Keratinocyte (primary cell): Measurements from ENCODE around the gene CADM3. TPM values are rescaled to one million over a fixed set of nuclear protein-coding genes. Genes with fewer than 3 reads are reported as not detected.

Experiments
- DNase-seq: peaks from one replicate; pipeline ENCODE4 v3.0.0-alpha.2; 2011; ENCODE audit warnings: low read depth, missing footprints, low spot score
- FAIRE-seq: peaks from 2 replicates; lab custom pipeline; 2011; peaks lifted over from hg19 to GRCh38; lab: Jason Lieb, UNC
- H2AFZ ChIP-seq: 2 replicates; pipeline ENCODE4 v1.6.0; 2012; ENCODE audit warnings: low read length, control low read depth, inconsistent platforms; ENCODE audit not compliant: control insufficient read depth
- H3K27ac ChIP-seq: 2 replicates; pipeline ENCODE4 v1.5.1; 2011; ENCODE audit warnings: low read length; ENCODE audit not compliant: control insufficient read depth, insufficient read depth
- H3K27me3 ChIP-seq: 3 replicates; pipeline ENCODE4 v1.6.0; 2011; ENCODE audit warnings: low read length; ENCODE audit not compliant: control insufficient read depth, insufficient read depth; ENCODE audit errors: extremely low read depth
- H3K36me3 ChIP-seq, 2 experiments: 2 replicates in 1 of 2; 3 replicates in 1 of 2; pipeline ENCODE4 v1.5.1; 2011; ENCODE audit warnings: low read length in 2 of 2, mild to moderate bottlenecking in 1 of 2; ENCODE audit not compliant: control insufficient read depth in 2 of 2, insufficient read depth in 2 of 2; ENCODE audit errors: extremely low read depth in 1 of 2
- H3K4me1 ChIP-seq: 3 replicates; pipeline ENCODE4 v1.5.1; 2011; ENCODE audit warnings: low read length; ENCODE audit not compliant: control insufficient read depth, insufficient read depth; ENCODE audit errors: extremely low read depth
- H3K4me2 ChIP-seq: 3 replicates; pipeline ENCODE4 v1.6.0; 2011; ENCODE audit warnings: low read depth, low read length; ENCODE audit not compliant: control insufficient read depth, insufficient read depth; ENCODE audit errors: extremely low read depth
- H3K4me3 ChIP-seq, 3 experiments: fragments of 200-600 bp in 1 of 3; sonication (generic) in 1 of 3; 2 replicates in 2 of 3; 3 replicates in 1 of 3; pipeline ENCODE4 v1.5.1; 2011 to 2016; ENCODE audit warnings: low read length in 3 of 3, mild to moderate bottlenecking in 3 of 3, control low read depth in 2 of 3, inconsistent platforms in 1 of 3, low read depth in 1 of 3, mixed read lengths in 1 of 3, mixed run types in 1 of 3, moderate library complexity in 1 of 3; ENCODE audit not compliant: control insufficient read depth in 2 of 3, insufficient read depth in 2 of 3; ENCODE audit errors: extremely low read depth in 1 of 3
- H3K79me2 ChIP-seq: 2 replicates; pipeline ENCODE4 v1.6.0; 2012; ENCODE audit warnings: low read length; ENCODE audit not compliant: control insufficient read depth, insufficient read depth
- H3K9ac ChIP-seq: 3 replicates; pipeline ENCODE4 v1.6.0; 2011; ENCODE audit warnings: low read length; ENCODE audit not compliant: control insufficient read depth, insufficient read depth; ENCODE audit errors: extremely low read depth
- H3K9me1 ChIP-seq: 3 replicates; pipeline ENCODE4 v1.6.0; 2011; ENCODE audit warnings: low read length; ENCODE audit not compliant: control insufficient read depth, insufficient read depth; ENCODE audit errors: extremely low read depth
- H3K9me3 ChIP-seq: 2 replicates; pipeline ENCODE4 v1.5.1; 2012; ENCODE audit warnings: low read depth, low read length; ENCODE audit not compliant: control insufficient read depth
- H4K20me1 ChIP-seq: 3 replicates; pipeline ENCODE4 v1.6.0; 2011; ENCODE audit warnings: low read length; ENCODE audit not compliant: control insufficient read depth, insufficient read depth; ENCODE audit errors: extremely low read depth
- EZH2 ChIP-seq: IDR thresholded peaks from one replicate; pipeline ENCODE4 v1.6.1; 2012; ENCODE audit warnings: inconsistent platforms, mild to moderate bottlenecking, low read length, moderate library complexity
- dilution Hi-C: fragments of 300-500 bp; cut with MboI; formaldehyde crosslinking; loops from one replicate; pipeline ENCODE4 v1.7.0; 2020; ENCODE audit warnings: low sequenced_read_pairs; ENCODE audit not compliant: extremely low pct_ligation_motif_present
- polyA plus RNA-seq, 5 experiments: library from polyadenylated mRNA; depleted of rRNA in 3 of 5; stranded (reverse) in 3 of 5; stranded (forward) in 1 of 5; unstranded in 1 of 5; fragments of >200 nt; gene quantifications; 1 replicate in 1 of 5; 2 replicates in 3 of 5; 3 replicates in 1 of 5; pipeline versions ENCODE4 v1.2.1 to v1.2.3, GENCODE V29; 2011 to 2012; ENCODE audit warnings: missing spikeins in 2 of 5, low read depth in 1 of 5, low replicate concordance in 1 of 5
- TF ChIP-seq, protein P1 (sequence below), 3 experiments: IDR thresholded peaks in 1 of 3; conservative IDR thresholded peaks in 1 of 3; optimal IDR thresholded peaks in 1 of 3; 2 replicates in 2 of 3; 3 replicates in 1 of 3; pipeline versions ENCODE3 to v1.5.1; 2011; ENCODE audit warnings: low read length in 3 of 3, mild to moderate bottlenecking in 3 of 3, moderate library complexity in 2 of 3, control low read depth in 1 of 3, inconsistent platforms in 1 of 3; ENCODE audit not compliant: insufficient read depth in 2 of 3; ENCODE audit errors: extremely low read depth in 1 of 3

The CADM3 gene
- polyA plus RNA-seq, 1 donor (not counting 4 experiments of a cell fraction or from before 2014, with no cell fraction given) = not detected

DNA sequence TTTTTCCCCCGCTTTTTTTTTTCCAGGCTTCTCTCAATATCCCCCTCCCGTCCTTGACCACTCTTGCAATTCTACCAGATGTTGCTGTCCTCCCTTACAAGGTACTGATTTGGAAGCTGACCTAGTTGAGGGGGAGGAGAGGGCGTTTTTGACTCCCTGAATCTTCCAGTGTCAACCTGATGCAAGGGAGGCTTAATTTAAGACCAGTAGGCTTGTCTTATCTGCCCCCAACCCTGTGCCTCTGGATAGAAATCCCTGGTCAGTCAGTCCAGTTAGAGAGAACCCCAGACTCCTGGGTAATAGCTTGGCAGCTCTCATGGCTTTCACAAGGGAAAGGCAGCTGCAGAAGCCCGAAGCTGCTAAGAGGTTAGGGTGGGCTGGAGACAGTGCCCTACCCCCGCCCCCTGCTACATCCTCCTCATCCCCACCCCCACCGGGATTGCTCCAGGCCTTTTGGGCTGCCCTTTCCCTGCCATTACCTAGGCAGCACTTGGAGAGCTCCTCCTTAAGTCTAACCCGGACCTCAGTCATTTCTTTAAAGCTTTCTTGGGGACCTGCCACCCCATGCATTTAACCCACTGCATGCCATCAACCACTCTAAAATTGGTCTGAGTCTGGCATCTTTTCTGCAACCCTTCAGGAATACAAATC lies 36.9 kb downstream of the CADM3 start:
- Histone ChIP-seq H3K9me1 (no peaks in the 10 kb centered on the region), H4K20me1 (no peaks in the 10 kb centered on the region), H3K4me2 (no peak overlapping the region), H3K36me3 (no peaks in the 10 kb centered on the region), H3K79me2 (no peaks in the 10 kb centered on the region), H3K27me3 (peaks cover 21% of the 10 kb centered on the region), H3K9me3 (no peaks in the 10 kb centered on the region), H3K27ac (no peak overlapping the region), H3K4me1 (no peaks in the 10 kb centered on the region), H2AFZ (no peak overlapping the region), H3K4me3 (no peak overlapping the region), H3K9ac (no peak overlapping the region)
- TF ChIP-seq, protein P1, sequence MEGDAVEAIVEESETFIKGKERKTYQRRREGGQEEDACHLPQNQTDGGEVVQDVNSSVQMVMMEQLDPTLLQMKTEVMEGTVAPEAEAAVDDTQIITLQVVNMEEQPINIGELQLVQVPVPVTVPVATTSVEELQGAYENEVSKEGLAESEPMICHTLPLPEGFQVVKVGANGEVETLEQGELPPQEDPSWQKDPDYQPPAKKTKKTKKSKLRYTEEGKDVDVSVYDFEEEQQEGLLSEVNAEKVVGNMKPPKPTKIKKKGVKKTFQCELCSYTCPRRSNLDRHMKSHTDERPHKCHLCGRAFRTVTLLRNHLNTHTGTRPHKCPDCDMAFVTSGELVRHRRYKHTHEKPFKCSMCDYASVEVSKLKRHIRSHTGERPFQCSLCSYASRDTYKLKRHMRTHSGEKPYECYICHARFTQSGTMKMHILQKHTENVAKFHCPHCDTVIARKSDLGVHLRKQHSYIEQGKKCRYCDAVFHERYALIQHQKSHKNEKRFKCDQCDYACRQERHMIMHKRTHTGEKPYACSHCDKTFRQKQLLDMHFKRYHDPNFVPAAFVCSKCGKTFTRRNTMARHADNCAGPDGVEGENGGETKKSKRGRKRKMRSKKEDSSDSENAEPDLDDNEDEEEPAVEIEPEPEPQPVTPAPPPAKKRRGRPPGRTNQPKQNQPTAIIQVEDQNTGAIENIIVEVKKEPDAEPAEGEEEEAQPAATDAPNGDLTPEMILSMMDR (optimal IDR thresholded peaks at IDR 0.05 in 1 of 3, IDR thresholded peaks at IDR 0.05 in 1 of 3, conservative IDR thresholded peaks at IDR 0.05 in 1 of 3; ENCODE audit: extremely low read depth in 1 of 3, insufficient read depth in 2 of 3, low read length in 3 of 3) = no peak
- TF ChIP-seq EZH2 = no peak
- no peak for FAIRE-seq
- DNase-seq = no peak
- dilution Hi-C loops = no loop called here

DNA sequence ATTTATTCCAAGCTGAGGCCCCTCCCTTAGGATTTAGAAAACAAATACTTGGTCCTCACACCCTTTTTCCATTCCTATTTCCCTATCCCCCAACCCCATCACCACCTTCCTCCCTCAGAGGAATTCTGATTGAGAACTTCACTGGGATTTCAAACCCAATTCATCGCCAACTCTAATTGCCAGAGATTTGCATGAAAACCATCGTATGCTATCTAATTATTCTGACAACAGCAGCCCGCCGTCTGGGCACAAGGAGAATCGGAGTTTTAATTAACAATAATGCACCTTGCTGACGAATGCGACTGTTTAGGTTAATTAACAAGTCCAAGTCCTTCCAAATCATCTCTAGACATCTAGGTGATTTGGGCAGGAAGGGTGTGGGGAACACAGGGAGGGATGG lies 37.6 kb downstream of the CADM3 start:
- Histone ChIP-seq H3K79me2 (no peaks in the 10 kb centered on the region), H3K4me3 (no peak overlapping the region), H3K36me3 (no peaks in the 10 kb centered on the region), H4K20me1 (no peaks in the 10 kb centered on the region), H3K4me1 (no peaks in the 10 kb centered on the region), H2AFZ (no peak overlapping the region), H3K9ac (no peak overlapping the region), H3K9me1 (no peaks in the 10 kb centered on the region), H3K27me3 (peaks cover 21% of the 10 kb centered on the region), H3K9me3 (no peaks in the 10 kb centered on the region), H3K4me2 (no peak overlapping the region), H3K27ac (no peak overlapping the region)
- TF ChIP-seq, protein P1 (optimal IDR thresholded peaks at IDR 0.05 in 1 of 3, IDR thresholded peaks at IDR 0.05 in 1 of 3, conservative IDR thresholded peaks at IDR 0.05 in 1 of 3; ENCODE audit: extremely low read depth in 1 of 3, insufficient read depth in 2 of 3, low read length in 3 of 3) = no peak
- TF ChIP-seq EZH2 = no peak
- no peak for FAIRE-seq
- dilution Hi-C loops = no loop called here
- DNase-seq = no peak
